ENCODE results near the gene DNAJC30. TPM values are rescaled to one million over a fixed set of nuclear protein-coding genes. Genes with fewer than 3 reads are reported as not detected.

DNAJC30 gene
- total RNA-seq, result 3.5 and 3.6 TPM in 2 replicates

GRCh38 chr7:73683056-73683787, at the start of gene DNAJC30, which contains the start of gene BUD23:
Gene DNAJC30 (minus strand): TSS chr7:73683453. CDS start chr7:73683423, 30 bp downstream.
Gene BUD23 (plus strand): TSS chr7:73683597. CDS start chr7:73683626, 29 bp downstream.

GRCh38 chr7:73718905-73719805, 35.9 kb upstream of the DNAJC30 start, which contains the start of gene STX1A:
Gene STX1A (minus strand): TSS chr7:73719669. CDS start chr7:73719631, 38 bp downstream.

GRCh38 chr7:73667344-73668102, 15.7 kb downstream of the DNAJC30 start, which contains the start of gene VPS37D:
Gene VPS37D (plus strand): TSS chr7:73667831. CDS start chr7:73667959, 128 bp downstream.

Small RNA genes within 50 kb of the gene (small RNA-seq; reads per million reads assigned to genes)
- gene MIR4284 (not detected), gene RN7SL265P (not detected)

Other genes with a start within 250 kb of the DNAJC30 start
- 0.54 TPM in 1 of 2 replicates, not detected in the other for gene FZD9, start 249.7 kb downstream of the DNAJC30 start, total RNA-seq
- gene BAZ1B, start 161.2 kb downstream of the DNAJC30 start, total RNA-seq, result 36.9 and 47.9 TPM in 2 replicates
- 23.2 and 33.7 TPM in 2 replicates for gene BCL7B, start 125.8 kb downstream of the DNAJC30 start, total RNA-seq
- gene TBL2, start 104.9 kb downstream of the DNAJC30 start, total RNA-seq, result 75.0 and 84.8 TPM in 2 replicates
- gene MLXIPL, start 58.9 kb downstream of the DNAJC30 start, total RNA-seq, result not detected in 2 replicates
- gene VPS37D, start 15.6 kb downstream of the DNAJC30 start, total RNA-seq, result 0.87 and 2.7 TPM in 2 replicates
- gene BUD23, start 144 bp upstream of the DNAJC30 start, total RNA-seq, result 23.6 and 52.9 TPM in 2 replicates
- gene STX1A, start 36.2 kb upstream of the DNAJC30 start, total RNA-seq, result 2.4 and 7.4 TPM in 2 replicates
- 14.1 and 16.1 TPM in 2 replicates for gene ABHD11, start 55.3 kb upstream of the DNAJC30 start, total RNA-seq
- gene CLDN3, start 86.8 kb upstream of the DNAJC30 start, total RNA-seq, result not detected in 2 replicates
- gene CLDN4, start 147.5 kb upstream of the DNAJC30 start, total RNA-seq, result 216 and 226 TPM in 2 replicates
- gene METTL27, start 159.1 kb upstream of the DNAJC30 start, total RNA-seq, result 1.6 and 8.2 TPM in 2 replicates
- gene TMEM270, start 177.7 kb upstream of the DNAJC30 start, total RNA-seq, result not detected in 2 replicates